GM19035 (cell line): ENCODE data around the gene FRAT2.

Source experiments
- ATAC-seq: cut with Tn5 transposase; IDR thresholded peaks from one replicate; pipeline ENCODE4 v1.9.1; 2021; ENCODE audit not compliant: unreplicated experiment

Gene FRAT2, protein sequence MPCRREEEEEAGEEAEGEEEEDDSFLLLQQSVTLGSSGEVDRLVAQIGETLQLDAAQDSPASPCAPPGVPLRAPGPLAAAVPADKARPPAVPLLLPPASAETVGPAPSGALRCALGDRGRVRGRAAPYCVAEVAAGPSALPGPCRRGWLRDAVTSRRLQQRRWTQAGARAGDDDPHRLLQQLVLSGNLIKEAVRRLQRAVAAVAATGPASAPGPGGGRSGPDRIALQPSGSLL

GRCh38 chr10:97334370-97335175 lies at the start of gene FRAT2:
TSS of gene FRAT2 (minus strand) at chr10:97334729. CDS start at chr10:97334572, 157 bp downstream.
- peak; percentile 84 for ATAC-seq

DNA sequence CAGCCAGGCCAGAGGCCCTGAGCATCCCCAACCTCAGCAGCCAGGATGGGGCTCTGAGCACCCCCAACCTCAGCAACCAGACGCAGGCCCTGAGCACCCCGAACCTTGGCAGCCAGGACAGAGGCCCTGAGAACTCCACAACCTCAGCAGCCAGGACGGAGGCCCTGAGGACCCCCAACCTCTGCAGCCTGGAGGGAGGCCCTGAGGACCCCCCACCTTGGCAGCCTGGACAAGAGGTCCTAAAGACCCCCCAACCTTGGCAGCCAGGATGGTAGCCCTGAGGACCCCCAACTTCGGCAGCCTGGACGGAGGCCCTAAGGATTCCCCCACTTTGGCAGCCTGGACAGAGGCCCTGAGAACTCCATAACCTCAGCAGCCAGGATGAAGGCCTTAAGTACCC lies 49.6 kb upstream of the FRAT2 start:
- no peak for ATAC-seq

DNA sequence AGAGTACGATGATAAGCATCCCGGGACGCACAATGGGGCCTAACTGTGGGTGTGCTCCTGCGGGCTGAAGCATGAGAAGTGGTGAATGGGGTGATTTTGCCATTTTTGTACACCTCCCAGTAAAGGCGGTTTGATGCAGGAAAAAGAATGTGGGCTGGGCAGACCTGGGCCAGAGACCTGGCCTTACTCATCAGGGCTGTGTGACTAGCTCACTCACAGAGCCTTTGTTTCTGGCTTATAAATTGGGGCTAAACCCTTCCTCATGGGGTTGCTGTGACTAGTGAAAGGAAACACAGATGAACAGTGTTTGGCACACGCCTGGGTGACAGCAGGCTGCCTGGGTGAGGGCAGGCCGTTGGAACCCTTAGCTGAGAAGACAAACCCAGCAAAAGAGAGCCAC lies 48.6 kb upstream of the FRAT2 start:
- no peak for ATAC-seq

- no peak for ATAC-seq
These were observed 47.1 kb upstream of the FRAT2 start for GRCh38 chr10:97381626-97382025.

- ATAC-seq: no peak
These were observed 46.0 kb upstream of the FRAT2 start for GRCh38 chr10:97380516-97380915.

- ATAC-seq: no peak
These were observed 44.7 kb upstream of the FRAT2 start for GRCh38 chr10:97378933-97379921.

DNA sequence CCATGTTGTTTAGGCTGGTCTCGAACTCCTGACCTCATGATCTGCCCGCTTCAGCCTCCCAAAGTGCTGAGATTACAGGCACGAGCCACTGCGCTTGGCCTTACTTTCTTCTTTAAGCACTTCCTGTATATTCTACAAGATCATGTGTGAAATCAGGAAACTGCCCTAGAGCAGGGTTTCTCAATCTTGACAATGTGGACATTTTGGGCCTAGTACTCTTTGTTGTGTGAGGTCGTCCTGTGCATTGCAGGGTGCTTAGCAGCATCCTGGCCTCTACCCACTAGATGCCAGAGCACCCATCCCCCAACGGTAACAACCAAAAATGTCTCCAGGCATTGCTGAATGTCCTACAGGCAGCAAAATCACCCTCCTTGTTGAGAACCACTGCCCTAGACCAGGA lies 41.9 kb upstream of the FRAT2 start:
- no peak for ATAC-seq

DNA sequence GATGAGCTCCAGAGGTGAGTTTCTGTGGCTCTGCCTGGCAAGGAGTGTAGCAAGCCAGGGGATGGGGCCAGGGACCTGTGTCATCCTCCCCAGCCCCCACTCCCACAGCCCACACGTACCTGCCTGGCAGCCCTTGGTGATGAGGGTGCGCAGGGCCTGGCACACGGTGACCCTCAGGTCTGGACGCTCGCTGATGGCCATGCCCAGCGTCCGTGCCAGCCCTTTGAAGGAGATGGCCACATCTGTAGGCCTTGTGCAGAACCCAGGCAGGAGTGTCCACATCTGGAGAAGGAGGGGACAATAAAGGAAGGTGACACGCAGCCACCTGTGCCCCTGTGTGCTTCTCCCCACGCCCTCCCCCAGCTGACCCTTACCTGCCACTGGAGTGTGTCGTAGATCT lies 38.9 kb upstream of the FRAT2 start:
- no peak for ATAC-seq

GRCh38 chr10:97372233-97372875 lies 37.8 kb upstream of the FRAT2 start:
- ATAC-seq: no peak

DNA sequence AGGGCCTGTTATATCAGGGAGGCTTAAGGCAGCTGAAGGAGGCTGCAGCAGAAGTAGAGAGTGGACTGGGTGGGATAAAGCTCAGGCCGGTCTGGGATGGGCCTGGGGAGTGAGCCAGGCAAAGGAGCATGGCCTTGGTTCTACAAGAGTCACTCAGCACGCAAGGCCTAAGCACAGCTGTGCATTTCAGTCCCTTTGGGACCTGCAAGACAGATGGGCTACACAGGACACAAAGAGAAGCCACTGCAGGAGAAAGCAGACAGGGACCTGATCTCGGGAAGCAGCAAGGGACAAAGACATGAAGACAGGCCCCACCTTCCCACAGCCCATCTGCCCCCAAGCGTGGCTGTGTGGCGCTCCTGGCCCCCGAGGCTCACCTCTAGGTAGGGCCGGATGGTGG lies 37.2 kb upstream of the FRAT2 start:
- no peak for ATAC-seq

- no peak for ATAC-seq
These were observed 32.7 kb upstream of the FRAT2 start for GRCh38 chr10:97367126-97367649.

DNA sequence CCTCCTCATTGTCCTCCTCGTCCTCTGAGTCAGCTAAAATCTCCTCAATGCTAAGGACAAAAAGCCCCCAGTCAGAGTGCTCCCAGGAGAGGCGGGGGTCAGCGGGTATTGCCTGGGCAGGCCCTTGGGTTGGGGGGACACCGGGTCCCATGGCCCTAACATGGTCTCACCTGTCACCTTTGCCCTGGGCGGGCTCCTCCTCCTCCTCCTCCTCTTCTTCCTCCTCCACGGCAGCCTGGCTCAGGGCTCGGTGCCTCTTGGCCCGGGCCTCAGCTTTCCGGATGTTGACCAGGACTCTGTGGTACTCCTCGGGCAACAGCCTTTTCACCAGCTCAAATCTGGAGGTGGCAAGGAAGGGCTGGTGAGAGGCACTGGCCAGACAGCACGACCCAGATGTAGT lies 32.0 kb upstream of the FRAT2 start:
- no peak for ATAC-seq

- no peak for ATAC-seq
These were observed 31.3 kb upstream of the FRAT2 start for GRCh38 chr10:97365761-97366351.

DNA sequence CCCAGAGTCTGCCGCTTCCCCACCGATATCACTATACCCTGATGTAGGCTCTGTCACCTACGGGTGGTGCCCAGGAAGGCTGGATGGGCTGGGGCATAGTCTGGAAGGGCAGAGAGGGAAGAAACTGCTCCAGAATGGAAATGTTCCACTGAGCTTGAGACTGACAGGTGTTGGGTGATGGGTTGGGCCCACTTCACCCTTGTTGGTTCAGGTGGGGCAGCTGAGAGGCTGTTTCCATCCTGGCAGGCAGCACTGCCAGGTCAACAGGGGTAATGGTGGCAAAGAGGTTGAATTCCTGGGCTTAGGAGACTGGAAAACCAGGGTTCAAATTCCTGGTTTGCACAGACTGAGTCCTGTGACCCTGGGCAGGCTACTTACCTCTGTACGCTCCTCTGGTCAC lies 28.5 kb upstream of the FRAT2 start:
- no peak for ATAC-seq

- ATAC-seq: no peak
These were observed 27.9 kb upstream of the FRAT2 start for GRCh38 chr10:97362310-97363033.

DNA sequence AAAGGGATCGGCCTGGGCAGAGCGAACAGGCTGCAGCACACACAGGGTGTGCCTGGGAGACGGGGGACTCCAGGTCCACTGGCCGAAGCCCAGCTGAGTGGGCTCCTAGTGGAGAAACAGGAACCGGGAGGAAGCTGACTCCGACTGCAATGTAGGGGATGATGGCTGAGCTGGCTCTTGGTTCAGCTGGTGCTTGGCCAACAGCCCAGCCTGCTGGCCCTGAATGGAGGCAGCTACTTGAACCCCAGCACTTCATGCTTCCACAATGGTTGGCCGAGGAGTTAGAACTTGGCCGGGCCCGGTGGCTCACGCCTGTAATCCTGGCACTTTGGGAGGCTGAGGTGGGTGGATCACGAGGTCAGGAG lies 27.0 kb upstream of the FRAT2 start:
- ATAC-seq: no peak

GRCh38 chr10:97360705-97361536 lies 26.4 kb upstream of the FRAT2 start:
- ATAC-seq: no peak

- ATAC-seq: no peak
These were observed 24.3 kb upstream of the FRAT2 start for GRCh38 chr10:97358781-97359180.

GRCh38 chr10:97358349-97358748 lies 23.8 kb upstream of the FRAT2 start:
- no peak for ATAC-seq
